Loucy (cell line): Measurements from ENCODE around the gene ATF6.

Source experiments
- CTCF ChIP-seq: fragments of 200-600 bp; sonication (generic); conservative IDR thresholded peaks from 2 replicates; pipeline ENCODE4 v1.5.1; 2014; ENCODE audit warnings: mild to moderate bottlenecking, antibody characterized with exemption, low read length
- EZH2phosphoT487 ChIP-seq: fragments of 200-600 bp; IDR thresholded peaks from 2 replicates; pipeline ENCODE4 v1.6.1; 2018; ENCODE audit warnings: antibody characterized with exemption, mild to moderate bottlenecking, moderate library complexity, borderline replicate concordance

- TF ChIP-seq CTCF = no peak
- no peak for TF ChIP-seq EZH2phosphoT487
Measured at GRCh38 chr1:161743231-161743630, 22.9 kb upstream of the ATF6 start.
